OCI-LY1 (cell line): ENCODE data around the gene SLC9A4.

Source experiments
- H2AFZ ChIP-seq: fragments of 200-600 bp; sonication (generic), shearing (Covaris generic); 2 replicates; pipeline ENCODE4 v1.6.0; 2014; ENCODE audit warnings: antibody characterized with exemption, mild to moderate bottlenecking, low read length
- H3F3A ChIP-seq: fragments of 200-600 bp; sonication (generic), shearing (Covaris generic); 2 replicates; pipeline ENCODE4 v1.6.0; 2014; ENCODE audit warnings: mild to moderate bottlenecking, antibody characterized with exemption, low read length, moderate library complexity; ENCODE audit not compliant: insufficient read depth
- H3K27ac ChIP-seq: fragments of 200-600 bp; sonication (generic); 2 replicates; pipeline ENCODE4 v1.5.1; 2014; ENCODE audit warnings: low read length, mixed run types, mild to moderate bottlenecking, low read depth; ENCODE audit not compliant: poor library complexity, severe bottlenecking
- H3K27me3 ChIP-seq: fragments of 200-600 bp; sonication (generic); 2 replicates; pipeline ENCODE4 v1.6.0; 2014; ENCODE audit warnings: antibody characterized with exemption, mild to moderate bottlenecking, low read length, moderate library complexity; ENCODE audit not compliant: insufficient read depth
- H3K36me3 ChIP-seq: fragments of 200-600 bp; sonication (generic); 2 replicates; pipeline ENCODE4 v1.6.1; 2014; ENCODE audit warnings: mild to moderate bottlenecking, antibody characterized with exemption, low read length, moderate library complexity, mixed read lengths; ENCODE audit not compliant: insufficient read depth
- H3K4me1 ChIP-seq: fragments of 200-600 bp; sonication (generic); 2 replicates; pipeline ENCODE4 v1.5.1; 2014; ENCODE audit warnings: mild to moderate bottlenecking, low read length, moderate library complexity; ENCODE audit not compliant: insufficient read depth, severe bottlenecking
- H3K4me2 ChIP-seq: fragments of 200-600 bp; sonication (generic), shearing (Covaris generic); 2 replicates; pipeline ENCODE4 v1.6.1; 2014; ENCODE audit warnings: low read length
- H3K4me3 ChIP-seq: fragments of 200-600 bp; sonication (generic); 2 replicates; pipeline ENCODE4 v1.5.1; 2014; ENCODE audit warnings: low read length, low read depth, mild to moderate bottlenecking, mixed read lengths; ENCODE audit not compliant: poor library complexity, severe bottlenecking
- H3K79me2 ChIP-seq: fragments of 200-600 bp; shearing (Covaris generic); 2 replicates; pipeline ENCODE4 v1.6.1; 2016; ENCODE audit warnings: mixed run types, low read length, mixed read lengths; ENCODE audit not compliant: insufficient read depth
- H3K9ac ChIP-seq: fragments of 200-600 bp; sonication (generic), shearing (Covaris generic); 2 replicates; pipeline ENCODE4 v1.6.1; 2014; ENCODE audit warnings: mild to moderate bottlenecking, low read length, mixed read lengths
- H3K9me2 ChIP-seq: fragments of 200-600 bp; sonication (generic), shearing (Covaris generic); 2 replicates; pipeline ENCODE4 v1.6.1; 2014; ENCODE audit warnings: low read depth, mild to moderate bottlenecking, low read length, mixed read lengths
- H3K9me3 ChIP-seq: fragments of 200-600 bp; shearing (Covaris generic); 2 replicates; pipeline ENCODE4 v1.6.1; 2014; ENCODE audit warnings: low read length, mixed read lengths
- H4K20me1 ChIP-seq: fragments of 200-600 bp; sonication (generic), shearing (Covaris generic); 2 replicates; pipeline ENCODE4 v1.6.0; 2016; ENCODE audit warnings: mild to moderate bottlenecking, low read length; ENCODE audit not compliant: insufficient read depth
- CTCF ChIP-seq: fragments of 200-600 bp; sonication (generic), shearing (Covaris generic); IDR thresholded peaks from 2 replicates; pipeline ENCODE4 v1.5.1; 2017; ENCODE audit warnings: mild to moderate bottlenecking, antibody characterized with exemption, low read length, moderate library complexity, mixed read lengths
- EZH2 ChIP-seq: fragments of 200-600 bp; sonication (generic), shearing (Covaris generic); IDR thresholded peaks from 2 replicates; pipeline ENCODE4 v1.8.0; 2017; ENCODE audit warnings: borderline replicate concordance, mixed run types, mild to moderate bottlenecking, antibody characterized with exemption, low read length, moderate library complexity, mixed read lengths

Gene SLC9A4

DNA sequence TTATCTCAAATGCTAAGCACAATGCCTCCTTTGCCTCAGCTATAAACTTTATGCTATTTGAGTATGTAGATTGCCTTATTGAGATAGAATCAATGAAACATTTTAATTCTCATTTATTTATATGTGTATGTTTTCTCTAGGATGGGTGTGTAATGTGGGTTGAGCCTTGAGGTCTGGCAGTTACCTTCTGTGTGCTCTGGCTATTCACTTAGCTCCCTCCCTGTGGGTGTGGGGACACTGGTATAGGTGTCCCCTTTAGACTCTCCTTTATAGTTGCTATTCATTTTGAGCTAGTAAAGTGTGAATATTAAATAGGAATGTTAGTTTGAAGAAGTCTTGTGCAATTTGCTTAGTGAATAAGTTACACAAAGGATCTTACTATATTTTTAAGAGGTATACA lies 1.8 kb downstream of the SLC9A4 start:
- no peak for TF ChIP-seq EZH2
- TF ChIP-seq CTCF = no peak
- Histone ChIP-seq H3K27ac (no peak overlapping the region), H3K9me2 (no peaks in the 10 kb centered on the region), H3K79me2 (no peaks in the 10 kb centered on the region), H3K4me2 (no peak overlapping the region), H3K9me3 (no peaks in the 10 kb centered on the region), H2AFZ (no peak overlapping the region), H3K36me3 (no peaks in the 10 kb centered on the region), H3K27me3 (no peaks in the 10 kb centered on the region), H3K4me1 (no peaks in the 10 kb centered on the region), H3K9ac (no peak overlapping the region), H3K4me3 (no peak overlapping the region), H3F3A (no peaks in the 10 kb centered on the region), H4K20me1 (no peaks in the 10 kb centered on the region)

GRCh38 chr2:102478686-102479470 lies 5.9 kb downstream of the SLC9A4 start:
- H4K20me1 ChIP-seq = no peaks in the 10 kb centered on the region
- no peaks in the 10 kb centered on the region; the same call in 1 of the 2 replicates for H3K27me3 ChIP-seq
- H3K4me3 ChIP-seq = no peak overlapping the region
- H3K9me3 ChIP-seq = no peaks in the 10 kb centered on the region
- no peak overlapping the region for H3K4me2 ChIP-seq
- no peak overlapping the region for H3K27ac ChIP-seq
- H3K36me3 ChIP-seq = no peaks in the 10 kb centered on the region
- H3K4me1 ChIP-seq = no peaks in the 10 kb centered on the region
- H3K9ac ChIP-seq = no peak overlapping the region
- H2AFZ ChIP-seq = no peak overlapping the region
- no peaks in the 10 kb centered on the region for H3K9me2 ChIP-seq
- H3F3A ChIP-seq = no peaks in the 10 kb centered on the region
- TF ChIP-seq EZH2 (no peak), CTCF (no peak)
- H3K79me2 ChIP-seq = no peaks in the 10 kb centered on the region

- no peaks in the 10 kb centered on the region for H3K79me2 ChIP-seq
- no peaks in the 10 kb centered on the region for H4K20me1 ChIP-seq
- no peaks in the 10 kb centered on the region for H3K36me3 ChIP-seq
- no peaks in the 10 kb centered on the region; the same call in 1 of the 2 replicates for H3K27me3 ChIP-seq
- no peak overlapping the region for H2AFZ ChIP-seq
- TF ChIP-seq CTCF = no peak
- no peak for TF ChIP-seq EZH2
- no peak overlapping the region for H3K9ac ChIP-seq
- no peak overlapping the region for H3K4me2 ChIP-seq
- H3K27ac ChIP-seq = no peak overlapping the region
- H3F3A ChIP-seq = no peaks in the 10 kb centered on the region
- H3K4me1 ChIP-seq = no peaks in the 10 kb centered on the region
- H3K4me3 ChIP-seq = no peak overlapping the region
- H3K9me3 ChIP-seq = no peaks in the 10 kb centered on the region
- no peaks in the 10 kb centered on the region for H3K9me2 ChIP-seq
Observed at GRCh38 chr2:102480285-102481195, 7.5 kb downstream of the SLC9A4 start.
